ENCODE results near the gene COL6A1.

The COL6A1 gene

GRCh38 chr21:46006547-46007491 is 25.2 kb downstream of the COL6A1 start:
- no peak for DNase-seq (ENCODE audit: low read depth)

GRCh38 chr21:46007492-46007868 is 25.9 kb downstream of the COL6A1 start:
- no peak for DNase-seq (ENCODE audit: low read depth)

- no peak for DNase-seq (ENCODE audit: low read depth)
Measured at GRCh38 chr21:46008893-46009621, 27.5 kb downstream of the COL6A1 start.

GRCh38 chr21:46009951-46010705 is 28.6 kb downstream of the COL6A1 start:
- no peak for DNase-seq (ENCODE audit: low read depth)

- no peak for DNase-seq (ENCODE audit: low read depth)
Measured at GRCh38 chr21:46011267-46011967, 29.8 kb downstream of the COL6A1 start.

- no peak for DNase-seq (ENCODE audit: low read depth)
Measured at GRCh38 chr21:46012154-46012553, 30.6 kb downstream of the COL6A1 start.

GRCh38 chr21:46014828-46015227 is 33.3 kb downstream of the COL6A1 start:
- no peak for DNase-seq (ENCODE audit: low read depth)

- DNase-seq (ENCODE audit: low read depth), result no peak
Measured at GRCh38 chr21:46017148-46017547, 35.6 kb downstream of the COL6A1 start.

- no peak for DNase-seq (ENCODE audit: low read depth)
Measured at GRCh38 chr21:46017695-46018094, 36.1 kb downstream of the COL6A1 start.

GRCh38 chr21:46018615-46019014 is 37.0 kb downstream of the COL6A1 start:
- no peak for DNase-seq (ENCODE audit: low read depth)

- DNase-seq (ENCODE audit: low read depth), result no peak
Measured at GRCh38 chr21:46020581-46020980, 39.0 kb downstream of the COL6A1 start.

GRCh38 chr21:46021398-46021797 is 39.8 kb downstream of the COL6A1 start:
- no peak for DNase-seq (ENCODE audit: low read depth)

- DNase-seq (ENCODE audit: low read depth), result no peak
Measured at GRCh38 chr21:46021978-46022544, 40.5 kb downstream of the COL6A1 start.

GRCh38 chr21:46022551-46023525 is 41.3 kb downstream of the COL6A1 start:
- DNase-seq (ENCODE audit: low read depth), result no peak

- DNase-seq (ENCODE audit: low read depth), result no peak
Measured at GRCh38 chr21:46023555-46023954, 42.0 kb downstream of the COL6A1 start.

- no peak for DNase-seq (ENCODE audit: low read depth)
Measured at GRCh38 chr21:46024141-46024540, 42.6 kb downstream of the COL6A1 start.

GRCh38 chr21:46025113-46025770 is 43.7 kb downstream of the COL6A1 start:
- DNase-seq (ENCODE audit: low read depth), result no peak

- no peak for DNase-seq (ENCODE audit: low read depth)
Measured at GRCh38 chr21:46027851-46028493, 46.4 kb downstream of the COL6A1 start.

GRCh38 chr21:46028573-46029091 is 47.1 kb downstream of the COL6A1 start:
- DNase-seq (ENCODE audit: low read depth), result no peak

Data from HS-27A (cell line).